ENCODE results near the gene KRTAP10-2. TPM values are rescaled to one million over a fixed set of nuclear protein-coding genes. Genes with fewer than 3 reads are reported as not detected.
"Not testable (repeated sequence)": the region's sequence is repeated elsewhere in the genome, so short reads cannot be mapped to it uniquely, and the experiment has no call there.

KRTAP10-2 gene
- total and polyA plus RNA-seq, 2 donors from 2014 or later = not detected

DNA sequence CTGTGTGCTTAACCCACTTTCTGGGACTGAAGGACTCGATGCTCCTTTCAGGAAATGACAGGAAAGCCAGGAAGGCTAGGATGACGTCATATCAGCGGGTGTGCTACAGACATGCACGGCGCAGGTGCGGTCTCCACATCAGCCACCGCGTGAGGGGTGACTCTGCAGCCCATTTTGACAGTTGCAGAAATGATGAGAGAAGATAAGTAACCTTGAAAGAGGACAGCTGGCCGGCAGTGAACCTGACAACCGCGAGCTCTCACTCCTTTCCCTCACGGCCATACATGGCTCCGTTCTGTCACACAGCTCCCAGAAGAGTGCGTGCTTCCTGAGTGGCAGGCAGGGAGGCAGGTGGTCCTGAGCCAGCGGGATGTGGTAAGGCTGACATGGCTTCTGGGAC is 30.8 kb upstream of the KRTAP10-2 start:
- Histone ChIP-seq H3K9me3 (ENCODE audit: control insufficient read depth in 2 of 3, insufficient read depth in 1 of 3, low read length in 3 of 3) (peaks cover 0 to 5% (median 4%) of the 10 kb centered on the region in 3 donors), H3K27me3 (ENCODE audit: control insufficient read depth, insufficient read depth, low read length) (no peaks in the 10 kb centered on the region), H3K4me1 (ENCODE audit: control insufficient read depth in 2 of 3, insufficient read depth in 2 of 3, low read depth in 1 of 3, low read length in 3 of 3) (no peaks in the 10 kb centered on the region), H3K36me3 (ENCODE audit: control insufficient read depth in 2 of 3, insufficient read depth in 3 of 3, low read length in 3 of 3) (no peaks in the 10 kb centered on the region), H3K4me3 (ENCODE audit: low read length in 3 of 3) (no peak overlapping the region), H3K27ac (ENCODE audit: low read depth in 2 of 2, low read length in 2 of 2) (no peak overlapping the region), H3K9ac (ENCODE audit: low read length in 3 of 3) (no peak overlapping the region)
- DNase-seq = no peak
- TF ChIP-seq, protein P1, sequence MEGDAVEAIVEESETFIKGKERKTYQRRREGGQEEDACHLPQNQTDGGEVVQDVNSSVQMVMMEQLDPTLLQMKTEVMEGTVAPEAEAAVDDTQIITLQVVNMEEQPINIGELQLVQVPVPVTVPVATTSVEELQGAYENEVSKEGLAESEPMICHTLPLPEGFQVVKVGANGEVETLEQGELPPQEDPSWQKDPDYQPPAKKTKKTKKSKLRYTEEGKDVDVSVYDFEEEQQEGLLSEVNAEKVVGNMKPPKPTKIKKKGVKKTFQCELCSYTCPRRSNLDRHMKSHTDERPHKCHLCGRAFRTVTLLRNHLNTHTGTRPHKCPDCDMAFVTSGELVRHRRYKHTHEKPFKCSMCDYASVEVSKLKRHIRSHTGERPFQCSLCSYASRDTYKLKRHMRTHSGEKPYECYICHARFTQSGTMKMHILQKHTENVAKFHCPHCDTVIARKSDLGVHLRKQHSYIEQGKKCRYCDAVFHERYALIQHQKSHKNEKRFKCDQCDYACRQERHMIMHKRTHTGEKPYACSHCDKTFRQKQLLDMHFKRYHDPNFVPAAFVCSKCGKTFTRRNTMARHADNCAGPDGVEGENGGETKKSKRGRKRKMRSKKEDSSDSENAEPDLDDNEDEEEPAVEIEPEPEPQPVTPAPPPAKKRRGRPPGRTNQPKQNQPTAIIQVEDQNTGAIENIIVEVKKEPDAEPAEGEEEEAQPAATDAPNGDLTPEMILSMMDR (IDR thresholded peaks at IDR 0.05; ENCODE audit: borderline replicate concordance, extremely low read depth, insufficient read depth) = no peak
- no peak for FAIRE-seq
- intact Hi-C loops (cut with DNase I) = no loop called here

- TF ChIP-seq, protein P1 (IDR thresholded peaks at IDR 0.05; ENCODE audit: borderline replicate concordance, extremely low read depth, insufficient read depth) = no peak
- Histone ChIP-seq H3K4me3 (ENCODE audit: low read length in 3 of 3) (no peak overlapping the region), H3K9me3 (ENCODE audit: control insufficient read depth in 2 of 3, insufficient read depth in 1 of 3, low read length in 3 of 3) (peaks cover 0 to 10% (median 4%) of the 10 kb centered on the region in 3 donors), H3K9ac (ENCODE audit: low read length in 3 of 3) (no peak overlapping the region), H3K4me1 (ENCODE audit: control insufficient read depth in 2 of 3, insufficient read depth in 2 of 3, low read depth in 1 of 3, low read length in 3 of 3) (no peaks in the 10 kb centered on the region), H3K27ac (ENCODE audit: low read depth in 2 of 2, low read length in 2 of 2) (no peak overlapping the region), H3K36me3 (ENCODE audit: control insufficient read depth in 2 of 3, insufficient read depth in 3 of 3, low read length in 3 of 3) (no peaks in the 10 kb centered on the region), H3K27me3 (ENCODE audit: control insufficient read depth, insufficient read depth, low read length) (no peaks in the 10 kb centered on the region)
- intact Hi-C loops (cut with DNase I) = no loop called here
- FAIRE-seq = no peak
- no peak for DNase-seq
Measured at GRCh38 chr21:44581158-44581557, 29.9 kb upstream of the KRTAP10-2 start.

DNA sequence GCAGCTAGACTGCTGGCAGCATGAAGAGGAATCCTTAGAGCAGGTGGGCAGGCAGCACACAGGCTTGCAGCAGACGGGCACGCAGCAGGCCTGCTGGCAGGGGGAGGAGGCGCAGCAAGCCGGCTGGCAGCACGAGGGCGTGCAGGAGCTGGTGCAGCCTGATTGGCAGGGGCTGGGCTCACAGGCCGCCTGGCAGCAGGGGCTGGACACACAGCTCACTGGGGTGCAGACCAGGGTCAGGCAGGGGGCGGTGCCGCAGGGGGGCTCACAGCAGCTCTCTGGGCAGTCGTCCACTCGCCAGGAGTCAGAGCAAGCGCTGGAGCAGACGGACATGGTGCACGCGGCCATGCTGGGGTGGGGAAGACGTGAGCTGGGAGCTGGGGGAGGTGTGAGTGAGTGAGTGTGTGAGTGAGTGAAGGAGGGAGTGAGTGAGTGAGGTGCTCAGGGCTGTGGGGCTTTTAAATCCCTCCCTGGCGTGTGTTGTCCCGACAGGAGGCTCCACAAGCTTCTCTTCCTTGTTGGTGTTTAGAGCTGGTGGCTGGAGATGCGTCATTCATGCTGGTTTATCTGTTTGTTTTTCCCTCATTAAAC is 29.0 kb upstream of the KRTAP10-2 start, which contains the start of gene KRTAP10-5:
TSS of gene KRTAP10-5 (minus strand) at position 374 of the 591 bp plus-strand sequence. CDS start at position 348, 26 bp downstream.
- H3K4me1 ChIP-seq (ENCODE audit: control insufficient read depth in 2 of 3, insufficient read depth in 2 of 3, low read depth in 1 of 3, low read length in 3 of 3); DNase-seq; FAIRE-seq; H3K36me3 ChIP-seq (ENCODE audit: control insufficient read depth in 2 of 3, insufficient read depth in 3 of 3, low read length in 3 of 3); H3K9me3 ChIP-seq (ENCODE audit: control insufficient read depth in 2 of 3, insufficient read depth in 1 of 3, low read length in 3 of 3); H3K27me3 ChIP-seq (ENCODE audit: control insufficient read depth, insufficient read depth, low read length); H3K9ac ChIP-seq (ENCODE audit: low read length in 3 of 3); H3K27ac ChIP-seq (ENCODE audit: low read depth in 2 of 2, low read length in 2 of 2); intact Hi-C loops (cut with DNase I); H3K4me3 ChIP-seq (ENCODE audit: low read length in 3 of 3): not testable (repeated sequence)

DNA sequence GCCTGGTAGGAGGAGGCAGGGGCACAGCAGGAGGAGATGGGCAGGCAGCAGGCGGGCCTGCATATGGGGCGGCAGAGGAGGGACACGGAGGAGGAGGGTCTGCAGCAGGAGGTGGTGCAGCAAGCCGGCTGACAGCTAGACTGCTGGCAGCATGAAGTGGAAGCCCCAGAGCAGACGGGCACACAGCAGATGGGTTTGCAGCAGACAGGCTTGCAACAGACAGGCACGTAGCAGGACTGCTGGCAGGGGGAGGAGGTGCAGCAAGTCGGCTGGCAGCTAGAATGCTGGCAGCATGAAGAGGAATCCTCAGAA is 28.5 kb upstream of the KRTAP10-2 start:
- DNase-seq = no peak
- Histone ChIP-seq H3K9me3 (ENCODE audit: control insufficient read depth in 2 of 3, insufficient read depth in 1 of 3, low read length in 3 of 3) (peaks cover 0 to 10% (median 4%) of the 10 kb centered on the region in 3 donors), H3K36me3 (ENCODE audit: control insufficient read depth in 2 of 3, insufficient read depth in 3 of 3, low read length in 3 of 3) (no peaks in the 10 kb centered on the region), H3K4me3 (ENCODE audit: low read length in 3 of 3) (no peak overlapping the region), H3K27ac (ENCODE audit: low read depth in 2 of 2, low read length in 2 of 2) (no peak overlapping the region), H3K27me3 (ENCODE audit: control insufficient read depth, insufficient read depth, low read length) (no peaks in the 10 kb centered on the region), H3K9ac (ENCODE audit: low read length in 3 of 3) (no peak overlapping the region), H3K4me1 (ENCODE audit: control insufficient read depth in 2 of 3, insufficient read depth in 2 of 3, low read depth in 1 of 3, low read length in 3 of 3) (no peaks in the 10 kb centered on the region)
- no peak for FAIRE-seq
- TF ChIP-seq, protein P1 (IDR thresholded peaks at IDR 0.05; ENCODE audit: borderline replicate concordance, extremely low read depth, insufficient read depth) = no peak
- intact Hi-C loops (cut with DNase I) = no loop called here
